Spinal cord (tissue), 10 donors: ENCODE data around the gene WNT4. TPM values are rescaled to one million over a fixed set of nuclear protein-coding genes. Genes with fewer than 3 reads are reported as not detected.

Experiments used
- DNase-seq, 6 donors: peaks; one replicate each; pipeline versions ENCODE4 v3.0.0 to v3.0.0-alpha.2; 2013 to 2015; ENCODE audit warnings: low spot score in 6 of 6, low read depth in 4 of 6
- H3K27ac ChIP-seq: one replicate; pipeline ENCODE4 v1.5.1; 2013; ENCODE audit warnings: low read depth, low read length, control low read depth
- H3K27me3 ChIP-seq: one replicate; pipeline ENCODE4 v1.6.1; 2013; ENCODE audit warnings: low read length; ENCODE audit not compliant: control insufficient read depth, insufficient read depth
- H3K36me3 ChIP-seq: one replicate; pipeline ENCODE4 v1.6.1; 2013; ENCODE audit warnings: low read length; ENCODE audit not compliant: control insufficient read depth, insufficient read depth
- H3K4me1 ChIP-seq: one replicate; pipeline ENCODE4 v1.6.1; 2013; ENCODE audit warnings: low read length; ENCODE audit not compliant: control insufficient read depth, insufficient read depth
- H3K4me3 ChIP-seq: one replicate; pipeline ENCODE4 v1.5.1; 2013; ENCODE audit warnings: low read depth, low read length, control low read depth
- H3K9me3 ChIP-seq: one replicate; pipeline ENCODE4 v1.6.1; 2013; ENCODE audit warnings: low read length; ENCODE audit not compliant: control insufficient read depth, insufficient read depth
- WGBS: methylation state at CpG from one replicate; pipeline ENCODE4 v1.1.5; 2013; ENCODE audit warnings: missing lambda C conversion rate; ENCODE audit not compliant: insufficient coverage; 5-methylcytosine and 5-hydroxymethylcytosine counted together
- polyA plus RNA-seq, 2 donors: library from polyadenylated mRNA; unstranded; fragments of 120-200 nt; gene quantifications; one replicate each; pipeline ENCODE4 v1.2.1, GENCODE V29; 2013; ENCODE audit not compliant: insufficient read length in 2 of 2
- total RNA-seq, 2 donors: library from RNA; depleted of rRNA in 1 of 2; stranded (reverse); fragments of 120-200 nt in 1 of 2; fragments of >200 nt in 1 of 2; gene quantifications; one replicate each; pipeline versions ENCODE4 v1.2.3 to v1.2.4, GENCODE V29; 2013 to 2014
- donor health status: healthy.

The WNT4 gene
- total and polyA plus RNA-seq, 4 donors, result 12.9 to 35.0 (median 26.6) TPM

DNA sequence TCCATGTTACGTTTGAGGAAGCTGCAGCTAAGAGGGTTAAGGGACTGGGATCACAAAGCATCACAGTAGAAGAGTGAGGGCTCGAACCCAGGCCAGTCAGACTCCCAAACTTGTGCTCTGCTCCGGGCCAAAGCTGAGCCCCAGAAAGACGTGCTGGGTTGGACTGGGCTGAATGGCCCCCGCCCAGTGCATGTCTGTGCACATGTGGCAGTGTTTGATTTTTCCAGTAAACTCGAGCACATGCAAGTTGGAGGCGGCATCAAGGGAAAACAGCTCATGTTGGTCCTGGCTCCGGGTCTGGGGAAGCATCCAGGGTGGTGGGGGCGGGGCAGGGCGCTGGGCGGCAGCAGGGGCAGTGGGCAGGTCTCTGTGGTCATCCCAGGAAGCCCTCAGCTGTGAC lies 39.8 kb upstream of the WNT4 start:
- Histone ChIP-seq H3K36me3 (no peaks in the 10 kb centered on the region), H3K4me3 (no peak overlapping the region), H3K27me3 (no peaks in the 10 kb centered on the region), H3K4me1 (peaks cover 9% of the 10 kb centered on the region), H3K27ac (no peak overlapping the region), H3K9me3 (no peaks in the 10 kb centered on the region)
- WGBS, result 81% methylated on average over 11 of the region's 11 CpGs
- no peak for DNase-seq

DNA sequence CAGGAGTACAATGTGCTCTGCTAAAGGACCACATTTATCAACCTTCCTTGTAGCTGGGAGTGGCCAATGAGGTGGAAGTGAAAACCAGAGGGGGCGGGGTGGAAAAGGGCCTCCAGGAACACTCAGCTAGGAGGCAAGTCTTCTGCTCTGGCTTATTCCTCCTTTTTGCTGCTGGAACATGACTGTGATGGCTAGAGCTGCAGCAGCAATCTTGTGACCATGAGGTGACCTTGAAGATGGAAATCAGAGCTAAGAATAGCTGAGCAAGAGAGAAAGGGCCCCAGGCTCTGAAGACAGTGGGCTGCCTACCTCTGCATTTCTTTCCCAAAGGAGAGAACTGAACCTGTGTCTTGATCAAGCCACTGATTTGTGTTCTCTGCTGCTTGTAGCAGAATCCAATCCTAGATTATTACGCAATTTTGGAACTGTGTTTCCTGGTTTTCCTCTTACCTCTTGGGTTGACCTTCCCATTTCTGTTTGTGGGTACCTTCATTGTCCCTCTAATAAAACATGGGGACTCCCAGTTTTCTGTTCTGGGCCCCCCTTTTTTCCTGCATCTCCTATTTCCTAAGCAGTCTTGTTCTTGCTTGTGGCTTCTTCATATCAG lies 36.4 kb upstream of the WNT4 start:
- no peaks in the 10 kb centered on the region for H3K9me3 ChIP-seq
- 100% methylated on average over 2 of the region's 2 CpGs for WGBS
- H3K27me3 ChIP-seq, result no peaks in the 10 kb centered on the region
- no peak overlapping the region for H3K4me3 ChIP-seq
- no peaks in the 10 kb centered on the region for H3K4me1 ChIP-seq
- no peak overlapping the region for H3K27ac ChIP-seq
- no peaks in the 10 kb centered on the region for H3K36me3 ChIP-seq
- DNase-seq, result no peak

DNA sequence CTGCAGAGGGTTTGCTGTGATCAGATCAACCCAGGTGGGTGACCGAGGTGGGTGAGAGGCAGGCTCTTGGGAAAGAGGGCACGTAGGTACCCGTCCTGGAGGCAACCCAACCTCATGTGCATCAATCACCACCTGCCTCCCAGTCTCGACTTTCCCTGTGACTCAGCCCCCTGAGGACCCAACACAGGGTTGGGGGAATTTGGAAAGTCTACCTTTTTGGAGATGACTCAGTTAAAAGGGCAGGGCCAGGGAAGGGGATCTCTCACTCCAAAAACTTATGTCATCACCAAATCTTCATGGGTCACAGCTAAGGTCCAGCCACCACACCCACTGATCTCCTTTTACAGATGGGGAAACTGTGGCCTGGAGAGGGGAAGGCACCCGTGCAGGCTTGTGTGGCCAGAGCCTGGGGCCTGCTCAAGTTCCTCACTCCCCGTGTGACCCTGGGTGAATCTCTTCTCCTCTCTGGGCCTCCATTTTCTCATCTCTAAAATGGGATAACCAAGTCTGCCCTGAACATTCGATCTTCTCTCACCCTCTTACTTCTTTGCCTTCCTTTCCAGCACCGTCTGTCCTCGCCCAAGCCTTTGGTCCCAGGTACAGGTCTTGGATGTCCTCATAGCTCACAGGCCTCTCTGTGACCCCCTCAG lies 34.6 kb upstream of the WNT4 start:
- 95% methylated on average over 5 of the region's 9 CpGs for WGBS
- no peaks in the 10 kb centered on the region for H3K9me3 ChIP-seq
- H3K4me1 ChIP-seq, result no peaks in the 10 kb centered on the region
- H3K36me3 ChIP-seq, result no peaks in the 10 kb centered on the region
- no peak overlapping the region for H3K4me3 ChIP-seq
- no peak for DNase-seq
- no peak overlapping the region for H3K27ac ChIP-seq
- no peaks in the 10 kb centered on the region for H3K27me3 ChIP-seq

DNA sequence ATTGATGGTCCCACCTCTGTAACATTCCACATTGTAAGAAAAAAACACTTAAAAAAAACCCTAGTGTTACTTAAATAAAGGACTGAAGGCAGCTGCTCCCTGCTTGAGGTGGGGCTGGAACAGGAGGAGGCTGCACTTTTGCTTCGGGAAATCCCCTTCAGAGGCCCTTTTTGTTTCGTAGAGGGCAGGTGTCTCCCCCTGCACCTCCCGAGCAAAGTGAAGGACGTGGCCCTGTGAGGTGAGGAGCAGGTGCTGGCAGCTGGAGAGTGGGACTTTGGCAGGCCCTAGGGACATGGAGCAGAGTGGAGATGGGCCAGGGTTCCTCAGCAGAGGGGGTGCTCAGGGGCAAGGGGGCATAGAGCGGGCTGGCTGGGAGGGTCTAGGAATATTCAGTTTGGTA lies 33.4 kb upstream of the WNT4 start:
- WGBS, result 51% methylated on average over 5 of the region's 5 CpGs
- no peak for DNase-seq
- H3K36me3 ChIP-seq, result no peaks in the 10 kb centered on the region

GRCh38 chr1:22174446-22175220 lies 31.7 kb upstream of the WNT4 start:
- H3K27me3 ChIP-seq, result no peaks in the 10 kb centered on the region
- no peaks in the 10 kb centered on the region for H3K9me3 ChIP-seq
- 89% methylated on average over 7 of the region's 9 CpGs for WGBS
- H3K4me3 ChIP-seq, result no peak overlapping the region
- H3K4me1 ChIP-seq, result no peaks in the 10 kb centered on the region
- DNase-seq, result no peak
- no peaks in the 10 kb centered on the region for H3K36me3 ChIP-seq
- H3K27ac ChIP-seq, result no peak overlapping the region

More for the DNA sequence above, 33.4 kb upstream of the WNT4 start:
- no peak overlapping the region for H3K4me3 ChIP-seq
- no peaks in the 10 kb centered on the region for H3K4me1 ChIP-seq
- no peak overlapping the region for H3K27ac ChIP-seq
- H3K9me3 ChIP-seq, result no peaks in the 10 kb centered on the region
- H3K27me3 ChIP-seq, result no peaks in the 10 kb centered on the region

GRCh38 chr1:22171951-22172715 lies 29.2 kb upstream of the WNT4 start:
- no peaks in the 10 kb centered on the region for H3K9me3 ChIP-seq
- no peak for DNase-seq
- WGBS, result 93% methylated on average over 18 of the region's 18 CpGs

DNA sequence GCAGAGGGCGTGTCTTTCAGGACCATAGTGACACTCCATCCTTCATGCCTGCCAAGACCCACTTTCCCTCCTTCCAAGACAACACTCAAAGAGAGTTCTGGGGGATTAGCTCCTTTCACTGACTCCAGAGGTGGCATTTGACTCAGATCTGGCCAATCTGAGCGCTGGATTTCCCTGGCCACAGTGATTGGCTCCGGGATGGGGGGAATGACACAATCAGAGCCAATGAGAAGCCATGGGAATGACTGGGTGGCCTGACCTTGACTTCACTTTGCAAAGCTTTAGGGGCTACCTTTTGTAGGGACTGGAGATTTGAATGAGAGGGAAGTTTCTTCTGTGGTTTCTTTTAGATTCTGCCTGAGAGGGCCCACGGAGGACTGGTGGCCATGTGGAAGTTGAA lies 26.9 kb upstream of the WNT4 start:
- DNase-seq, result no peak
- Histone ChIP-seq H3K36me3 (no peaks in the 10 kb centered on the region), H3K4me1 (no peaks in the 10 kb centered on the region), H3K4me3 (no peak overlapping the region), H3K27me3 (no peaks in the 10 kb centered on the region), H3K27ac (no peak overlapping the region), H3K9me3 (no peaks in the 10 kb centered on the region)
- 73% methylated on average over 3 of the region's 4 CpGs for WGBS

More at GRCh38 chr1:22171951-22172715, 29.2 kb upstream of the WNT4 start:
- Histone ChIP-seq H3K27me3 (no peaks in the 10 kb centered on the region), H3K36me3 (no peaks in the 10 kb centered on the region), H3K4me1 (no peaks in the 10 kb centered on the region), H3K27ac (no peak overlapping the region), H3K4me3 (no peak overlapping the region)

DNA sequence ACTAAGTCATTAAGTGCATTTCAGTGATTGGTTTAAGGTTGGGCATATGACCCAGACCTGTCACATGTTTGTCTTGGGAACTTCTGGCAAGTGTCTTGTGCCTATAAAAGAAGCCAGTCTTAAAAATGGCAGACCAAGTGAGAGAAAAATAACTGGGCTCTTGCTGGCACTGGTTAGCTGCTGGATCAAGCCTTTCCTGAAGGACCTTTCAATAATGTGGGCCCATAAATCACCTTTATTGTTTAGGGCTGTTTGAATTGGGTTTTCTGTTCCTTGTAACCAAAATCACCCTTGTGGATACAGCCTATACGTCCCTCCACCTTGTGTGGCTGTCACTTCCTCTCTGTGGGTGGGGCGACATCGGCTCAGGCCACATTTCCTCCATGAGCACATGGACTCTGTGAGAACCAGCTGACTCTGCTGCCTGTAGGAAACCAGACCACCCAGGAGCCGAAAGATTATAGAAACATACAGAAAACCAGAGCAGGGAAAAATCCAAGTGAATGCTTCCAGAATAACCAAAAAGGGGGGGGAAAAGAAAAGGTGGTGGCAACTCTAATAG lies 25.6 kb upstream of the WNT4 start:
- H3K9me3 ChIP-seq, result no peaks in the 10 kb centered on the region
- no peaks in the 10 kb centered on the region for H3K27me3 ChIP-seq
- H3K27ac ChIP-seq, result no peak overlapping the region
- no peak overlapping the region for H3K4me3 ChIP-seq
- H3K4me1 ChIP-seq, result peaks cover 4% of the 10 kb centered on the region
- 50% methylated on average over 3 of the region's 4 CpGs for WGBS
- DNase-seq, result no peak
- H3K36me3 ChIP-seq, result no peaks in the 10 kb centered on the region

- peaks cover 4% of the 10 kb centered on the region for H3K4me1 ChIP-seq
Measured at GRCh38 chr1:22166439-22166838, 23.5 kb upstream of the WNT4 start.

More at GRCh38 chr1:22166439-22166838, 23.5 kb upstream of the WNT4 start:
- DNase-seq, result no peak
- H3K27ac ChIP-seq, result no peak overlapping the region
- no CpG with 5 or more reads among the region's 1 CpG for WGBS
- H3K36me3 ChIP-seq, result no peaks in the 10 kb centered on the region
- H3K4me3 ChIP-seq, result no peak overlapping the region
- no peaks in the 10 kb centered on the region for H3K9me3 ChIP-seq
- H3K27me3 ChIP-seq, result no peaks in the 10 kb centered on the region
